ENCODE data around the gene CSTF3.

DNA sequence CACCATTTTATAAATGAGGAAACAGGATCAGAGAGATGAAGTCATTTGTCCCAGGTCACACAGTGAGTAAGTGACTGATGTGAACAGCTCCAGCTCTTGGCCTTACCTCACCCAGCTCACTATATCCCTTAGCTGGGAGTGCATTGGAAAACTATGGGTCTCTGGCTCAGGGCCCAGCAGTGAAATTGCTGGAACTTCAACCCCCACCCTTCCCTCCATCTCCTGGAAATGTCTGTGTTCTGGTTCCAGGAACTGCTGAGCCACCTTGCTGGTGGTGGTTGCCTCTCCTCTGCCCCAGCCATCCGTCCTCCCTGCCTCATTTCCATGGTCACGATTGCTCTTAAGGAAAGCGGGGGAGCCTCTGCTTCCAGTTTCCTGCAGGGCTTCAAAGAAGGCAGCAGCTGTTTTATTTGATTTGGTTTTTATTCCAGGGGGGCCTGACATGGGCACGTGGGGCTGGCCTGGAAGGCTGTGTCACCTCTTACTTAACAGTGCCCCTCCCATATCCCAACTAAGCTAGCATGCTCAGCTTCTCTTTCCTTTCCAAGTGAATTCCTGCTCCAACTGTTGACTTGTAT lies 46.2 kb upstream of the CSTF3 start:
- TF ChIP-seq, protein P1, sequence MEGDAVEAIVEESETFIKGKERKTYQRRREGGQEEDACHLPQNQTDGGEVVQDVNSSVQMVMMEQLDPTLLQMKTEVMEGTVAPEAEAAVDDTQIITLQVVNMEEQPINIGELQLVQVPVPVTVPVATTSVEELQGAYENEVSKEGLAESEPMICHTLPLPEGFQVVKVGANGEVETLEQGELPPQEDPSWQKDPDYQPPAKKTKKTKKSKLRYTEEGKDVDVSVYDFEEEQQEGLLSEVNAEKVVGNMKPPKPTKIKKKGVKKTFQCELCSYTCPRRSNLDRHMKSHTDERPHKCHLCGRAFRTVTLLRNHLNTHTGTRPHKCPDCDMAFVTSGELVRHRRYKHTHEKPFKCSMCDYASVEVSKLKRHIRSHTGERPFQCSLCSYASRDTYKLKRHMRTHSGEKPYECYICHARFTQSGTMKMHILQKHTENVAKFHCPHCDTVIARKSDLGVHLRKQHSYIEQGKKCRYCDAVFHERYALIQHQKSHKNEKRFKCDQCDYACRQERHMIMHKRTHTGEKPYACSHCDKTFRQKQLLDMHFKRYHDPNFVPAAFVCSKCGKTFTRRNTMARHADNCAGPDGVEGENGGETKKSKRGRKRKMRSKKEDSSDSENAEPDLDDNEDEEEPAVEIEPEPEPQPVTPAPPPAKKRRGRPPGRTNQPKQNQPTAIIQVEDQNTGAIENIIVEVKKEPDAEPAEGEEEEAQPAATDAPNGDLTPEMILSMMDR (conservative IDR thresholded peaks at IDR 0.05; ENCODE audit: low read length) = no peak
- no peak for TF ChIP-seq EZH2phosphoT487 (IDR thresholded peaks at IDR 0.05; ENCODE audit: borderline replicate concordance, low read depth, low read length)

All from OCI-LY7 (cell line).